Fibroblast of lung (primary cell): ENCODE results near the gene RIPK1.

ENCODE experiments used
- EZH2 ChIP-seq: IDR thresholded peaks from 2 replicates; pipeline ENCODE4 v1.5.1; 2012; ENCODE audit warnings: low read length, control low read depth, mild to moderate bottlenecking; ENCODE audit errors: missing control alignments
- TF ChIP-seq, protein P1 (sequence below), 2 donors: IDR thresholded peaks in 1 of 2; conservative IDR thresholded peaks in 1 of 2; 1 replicate in 1 of 2; 2 replicates in 1 of 2; pipeline ENCODE4 v1.5.1; 2011 to 2012; ENCODE audit warnings: low read length in 2 of 2, control low read depth in 1 of 2, inconsistent platforms in 1 of 2, low read depth in 1 of 2, mild to moderate bottlenecking in 1 of 2

- TF ChIP-seq, protein P1, sequence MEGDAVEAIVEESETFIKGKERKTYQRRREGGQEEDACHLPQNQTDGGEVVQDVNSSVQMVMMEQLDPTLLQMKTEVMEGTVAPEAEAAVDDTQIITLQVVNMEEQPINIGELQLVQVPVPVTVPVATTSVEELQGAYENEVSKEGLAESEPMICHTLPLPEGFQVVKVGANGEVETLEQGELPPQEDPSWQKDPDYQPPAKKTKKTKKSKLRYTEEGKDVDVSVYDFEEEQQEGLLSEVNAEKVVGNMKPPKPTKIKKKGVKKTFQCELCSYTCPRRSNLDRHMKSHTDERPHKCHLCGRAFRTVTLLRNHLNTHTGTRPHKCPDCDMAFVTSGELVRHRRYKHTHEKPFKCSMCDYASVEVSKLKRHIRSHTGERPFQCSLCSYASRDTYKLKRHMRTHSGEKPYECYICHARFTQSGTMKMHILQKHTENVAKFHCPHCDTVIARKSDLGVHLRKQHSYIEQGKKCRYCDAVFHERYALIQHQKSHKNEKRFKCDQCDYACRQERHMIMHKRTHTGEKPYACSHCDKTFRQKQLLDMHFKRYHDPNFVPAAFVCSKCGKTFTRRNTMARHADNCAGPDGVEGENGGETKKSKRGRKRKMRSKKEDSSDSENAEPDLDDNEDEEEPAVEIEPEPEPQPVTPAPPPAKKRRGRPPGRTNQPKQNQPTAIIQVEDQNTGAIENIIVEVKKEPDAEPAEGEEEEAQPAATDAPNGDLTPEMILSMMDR (conservative IDR thresholded peaks at IDR 0.05 in 1 of 2, IDR thresholded peaks at IDR 0.05 in 1 of 2; ENCODE audit: low read depth in 1 of 2, low read length in 2 of 2) = no peak
- TF ChIP-seq EZH2 = no peak
Observed at GRCh38 chr6:3109761-3110160, 41.5 kb downstream of the RIPK1 start.
